ENCODE results near the gene MAGEA9B.
"Not testable (repeated sequence)": the region's sequence is repeated elsewhere in the genome, so short reads cannot be mapped to it uniquely, and the experiment has no call there.

Gene MAGEA9B

GRCh38 chrX:149571770-149572169 is 15.5 kb downstream of the MAGEA9B start:
- H3K4me3 ChIP-seq (ENCODE audit: low read depth, low read length), result no peak overlapping the region

GRCh38 chrX:149570668-149571067 is 16.6 kb downstream of the MAGEA9B start:
- H3K4me3 ChIP-seq (ENCODE audit: low read depth, low read length), result no peak overlapping the region

- H3K4me3 ChIP-seq (ENCODE audit: low read depth, low read length), result no peak overlapping the region
These were observed 17.5 kb downstream of the MAGEA9B start for GRCh38 chrX:149569770-149570169.

- no peak overlapping the region for H3K4me3 ChIP-seq (ENCODE audit: low read depth, low read length)
These were observed 18.5 kb downstream of the MAGEA9B start for GRCh38 chrX:149568701-149569296.

GRCh38 chrX:149567621-149568417 is 19.4 kb downstream of the MAGEA9B start:
- no peak overlapping the region for H3K4me3 ChIP-seq (ENCODE audit: low read depth, low read length)

GRCh38 chrX:149563359-149563758 is 23.9 kb downstream of the MAGEA9B start:
- H3K4me3 ChIP-seq (ENCODE audit: low read depth, low read length), result no peak overlapping the region

GRCh38 chrX:149555251-149555650 is 32.0 kb downstream of the MAGEA9B start:
- H3K4me3 ChIP-seq (ENCODE audit: low read depth, low read length), result not testable (repeated sequence)

GRCh38 chrX:149551939-149552248 is 35.4 kb downstream of the MAGEA9B start:
- not testable (repeated sequence) for H3K4me3 ChIP-seq (ENCODE audit: low read depth, low read length)

GRCh38 chrX:149551245-149551938 is 35.9 kb downstream of the MAGEA9B start:
- not testable (repeated sequence) for H3K4me3 ChIP-seq (ENCODE audit: low read depth, low read length)

- H3K4me3 ChIP-seq (ENCODE audit: low read depth, low read length), result not testable (repeated sequence)
These were observed 36.8 kb downstream of the MAGEA9B start for GRCh38 chrX:149550454-149550853.

- H3K4me3 ChIP-seq (ENCODE audit: low read depth, low read length), result not testable (repeated sequence)
These were observed 37.6 kb downstream of the MAGEA9B start, which contains the start of gene HSFX3 for GRCh38 chrX:149549701-149550100. Gene HSFX3, minus strand, starts transcription at chrX:149549924. Its CDS starts 72 bp downstream, at chrX:149549852.

GRCh38 chrX:149547782-149548181 is 39.5 kb downstream of the MAGEA9B start:
- not testable (repeated sequence) for H3K4me3 ChIP-seq (ENCODE audit: low read depth, low read length)

GRCh38 chrX:149546962-149547361 is 40.3 kb downstream of the MAGEA9B start:
- H3K4me3 ChIP-seq (ENCODE audit: low read depth, low read length), result not testable (repeated sequence)

- H3K4me3 ChIP-seq (ENCODE audit: low read depth, low read length), result not testable (repeated sequence)
These were observed 41.4 kb downstream of the MAGEA9B start for GRCh38 chrX:149545545-149546543.

- peak overlapping the region; percentile 65 for H3K4me3 ChIP-seq (ENCODE audit: low read depth, low read length)
These were observed 45.7 kb downstream of the MAGEA9B start for GRCh38 chrX:149541521-149542047.

GRCh38 chrX:149540621-149541520 is 46.4 kb downstream of the MAGEA9B start, which contains the start of gene EOLA1:
Gene EOLA1, plus strand, starts transcription at chrX:149541012. Its CDS starts 4,619 bp downstream, at chrX:149545631.
- peak within 1 kb of the TSS; percentile 65 for H3K4me3 ChIP-seq (ENCODE audit: low read depth, low read length)

- no peak overlapping the region for H3K4me3 ChIP-seq (ENCODE audit: low read depth, low read length)
These were observed 47.1 kb downstream of the MAGEA9B start for GRCh38 chrX:149540131-149540620.

GRCh38 chrX:149539283-149540130 is 47.8 kb downstream of the MAGEA9B start:
- peak overlapping the region; percentile 43 for H3K4me3 ChIP-seq (ENCODE audit: low read depth, low read length)
